GM12873 (cell line): ENCODE measurements around the gene PRMT7.

Experiments used
- TF ChIP-seq, protein P1 (sequence below): IDR thresholded peaks from 2 replicates; pipeline ENCODE4 v1.5.1; 2012; ENCODE audit warnings: low read depth, mild to moderate bottlenecking, moderate library complexity, low read length, control low read depth; ENCODE audit not compliant: insufficient read depth; ENCODE audit errors: missing control alignments

Gene PRMT7, protein sequence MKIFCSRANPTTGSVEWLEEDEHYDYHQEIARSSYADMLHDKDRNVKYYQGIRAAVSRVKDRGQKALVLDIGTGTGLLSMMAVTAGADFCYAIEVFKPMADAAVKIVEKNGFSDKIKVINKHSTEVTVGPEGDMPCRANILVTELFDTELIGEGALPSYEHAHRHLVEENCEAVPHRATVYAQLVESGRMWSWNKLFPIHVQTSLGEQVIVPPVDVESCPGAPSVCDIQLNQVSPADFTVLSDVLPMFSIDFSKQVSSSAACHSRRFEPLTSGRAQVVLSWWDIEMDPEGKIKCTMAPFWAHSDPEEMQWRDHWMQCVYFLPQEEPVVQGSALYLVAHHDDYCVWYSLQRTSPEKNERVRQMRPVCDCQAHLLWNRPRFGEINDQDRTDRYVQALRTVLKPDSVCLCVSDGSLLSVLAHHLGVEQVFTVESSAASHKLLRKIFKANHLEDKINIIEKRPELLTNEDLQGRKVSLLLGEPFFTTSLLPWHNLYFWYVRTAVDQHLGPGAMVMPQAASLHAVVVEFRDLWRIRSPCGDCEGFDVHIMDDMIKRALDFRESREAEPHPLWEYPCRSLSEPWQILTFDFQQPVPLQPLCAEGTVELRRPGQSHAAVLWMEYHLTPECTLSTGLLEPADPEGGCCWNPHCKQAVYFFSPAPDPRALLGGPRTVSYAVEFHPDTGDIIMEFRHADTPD

DNA sequence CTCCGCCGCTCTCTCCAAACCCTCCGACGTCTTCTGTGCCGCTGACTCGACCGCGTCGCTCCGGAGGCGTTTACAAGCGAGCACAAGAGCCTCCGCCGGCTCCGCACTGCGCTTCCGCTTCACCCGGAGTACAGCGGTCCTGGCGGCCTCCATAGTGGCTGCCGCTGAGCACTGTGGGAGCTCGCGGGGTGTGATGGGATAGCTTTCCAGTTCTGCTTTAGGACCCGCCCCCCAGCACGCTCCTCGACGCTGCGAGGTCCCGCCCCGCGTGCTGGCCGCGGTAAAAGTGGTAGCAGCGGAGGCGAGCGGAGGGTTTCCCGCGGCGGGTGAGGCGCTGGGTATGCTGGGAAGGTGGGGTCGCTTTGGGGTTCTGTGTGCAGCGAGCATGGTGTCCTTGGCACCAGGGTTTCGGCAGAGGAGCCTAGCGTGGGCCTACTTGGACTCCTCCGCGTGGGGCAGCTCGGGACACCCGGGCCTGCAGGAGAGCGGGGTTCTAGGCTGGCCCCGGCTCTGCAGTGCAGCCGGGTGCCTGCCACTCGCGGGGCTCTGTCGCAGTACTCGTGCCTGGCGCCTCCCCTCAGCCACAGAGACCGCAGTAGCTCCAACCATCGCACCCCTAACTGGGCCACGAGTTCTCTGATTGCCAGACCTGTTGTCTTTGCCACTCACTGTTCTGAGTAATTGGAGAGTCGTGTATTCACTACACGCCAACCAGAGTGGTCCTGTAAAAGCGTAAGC lies at the start of gene PRMT7, which contains the start of gene SLC7A6OS:
TSS of gene PRMT7 (plus strand) at position 246 of the 738 bp plus-strand sequence. CDS start 4,961 bp downstream, outside the sequence.
TSS of gene SLC7A6OS (minus strand) at position 173 of the 738 bp plus-strand sequence. CDS start at position 153, 20 bp downstream.
- TF ChIP-seq, protein P1, sequence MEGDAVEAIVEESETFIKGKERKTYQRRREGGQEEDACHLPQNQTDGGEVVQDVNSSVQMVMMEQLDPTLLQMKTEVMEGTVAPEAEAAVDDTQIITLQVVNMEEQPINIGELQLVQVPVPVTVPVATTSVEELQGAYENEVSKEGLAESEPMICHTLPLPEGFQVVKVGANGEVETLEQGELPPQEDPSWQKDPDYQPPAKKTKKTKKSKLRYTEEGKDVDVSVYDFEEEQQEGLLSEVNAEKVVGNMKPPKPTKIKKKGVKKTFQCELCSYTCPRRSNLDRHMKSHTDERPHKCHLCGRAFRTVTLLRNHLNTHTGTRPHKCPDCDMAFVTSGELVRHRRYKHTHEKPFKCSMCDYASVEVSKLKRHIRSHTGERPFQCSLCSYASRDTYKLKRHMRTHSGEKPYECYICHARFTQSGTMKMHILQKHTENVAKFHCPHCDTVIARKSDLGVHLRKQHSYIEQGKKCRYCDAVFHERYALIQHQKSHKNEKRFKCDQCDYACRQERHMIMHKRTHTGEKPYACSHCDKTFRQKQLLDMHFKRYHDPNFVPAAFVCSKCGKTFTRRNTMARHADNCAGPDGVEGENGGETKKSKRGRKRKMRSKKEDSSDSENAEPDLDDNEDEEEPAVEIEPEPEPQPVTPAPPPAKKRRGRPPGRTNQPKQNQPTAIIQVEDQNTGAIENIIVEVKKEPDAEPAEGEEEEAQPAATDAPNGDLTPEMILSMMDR = no peak

DNA sequence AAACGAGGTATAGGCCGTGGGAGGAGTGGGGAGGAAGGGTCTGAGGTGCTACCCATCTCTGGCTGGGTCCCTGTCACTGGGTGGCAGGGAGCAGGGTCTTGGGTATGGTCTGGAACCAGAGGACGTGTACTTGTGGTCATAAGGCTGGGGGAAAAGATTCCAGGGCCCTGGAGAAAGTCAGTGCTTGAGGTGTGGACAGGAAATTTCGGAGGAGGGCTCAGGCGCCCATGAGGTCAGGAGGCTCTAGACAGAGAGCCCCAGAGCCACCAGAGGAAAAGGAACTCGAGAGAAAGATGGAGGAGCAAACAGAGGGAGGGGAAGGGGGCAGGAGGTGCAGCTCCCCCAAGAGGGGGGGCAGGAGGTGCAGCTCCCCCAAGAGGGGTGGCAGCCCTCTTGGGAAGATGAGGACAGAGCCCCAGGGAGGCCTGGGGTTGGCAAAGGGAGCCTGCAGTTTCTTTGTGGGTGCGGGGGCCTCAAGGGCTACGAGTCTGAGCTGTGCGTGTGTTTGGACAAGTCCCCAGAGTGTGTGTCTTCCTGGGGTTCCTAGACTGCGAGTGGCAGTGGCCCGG lies 47.2 kb upstream of the PRMT7 start:
- TF ChIP-seq, protein P1 = no peak

DNA sequence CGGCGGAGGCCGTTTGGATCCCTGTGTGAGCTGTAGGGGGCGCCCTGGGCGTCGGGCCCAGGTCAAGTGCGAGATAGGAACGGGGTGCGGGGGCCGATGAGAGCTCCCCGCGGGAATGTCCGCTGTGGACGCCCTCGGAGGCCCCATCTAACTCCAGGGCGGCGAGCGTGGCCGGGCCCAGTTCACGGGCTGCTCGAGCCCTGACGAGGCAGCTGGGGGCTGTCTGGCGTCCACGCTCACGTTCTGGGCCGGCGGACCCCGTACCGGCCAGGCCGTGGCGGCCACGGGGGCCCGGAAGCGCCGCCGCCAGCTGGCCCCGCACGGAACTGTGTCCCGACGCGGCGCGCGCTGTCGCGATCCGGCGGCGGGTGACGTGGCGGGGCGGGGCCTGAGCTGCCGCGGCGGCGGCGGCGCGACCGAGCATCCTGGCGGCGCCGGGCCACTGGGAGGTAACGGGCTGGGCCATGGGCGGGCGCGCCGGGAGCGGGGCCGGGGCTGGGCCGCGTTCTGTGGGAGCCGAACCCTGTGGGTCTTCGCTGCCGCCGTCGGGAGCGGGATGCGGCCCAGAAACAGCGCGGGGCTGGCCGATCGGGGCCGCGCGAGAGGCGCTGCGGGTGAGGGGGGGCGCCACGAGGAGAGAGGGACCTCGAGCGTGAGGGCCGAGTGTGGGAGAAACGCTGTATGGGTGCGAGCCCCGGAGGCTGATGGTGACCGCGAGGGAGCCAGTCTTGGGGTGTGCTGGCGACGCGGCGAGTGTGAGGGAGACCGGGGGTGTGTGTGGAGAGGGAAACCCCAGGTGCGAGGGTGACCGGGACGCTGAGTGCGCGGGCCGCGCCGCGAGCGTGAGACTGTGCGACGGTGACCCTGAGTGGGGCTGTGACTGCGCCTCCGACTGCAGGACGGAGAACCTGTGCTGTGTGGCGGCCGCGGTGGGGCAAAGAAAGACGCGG lies 46.4 kb upstream of the PRMT7 start, which contains the start of gene SLC7A6:
TSS of gene SLC7A6 (plus strand) at position 399 of the 950 bp plus-strand sequence. CDS start 10,201 bp downstream, outside the sequence.
- TF ChIP-seq, protein P1 = peak; percentile 81

DNA sequence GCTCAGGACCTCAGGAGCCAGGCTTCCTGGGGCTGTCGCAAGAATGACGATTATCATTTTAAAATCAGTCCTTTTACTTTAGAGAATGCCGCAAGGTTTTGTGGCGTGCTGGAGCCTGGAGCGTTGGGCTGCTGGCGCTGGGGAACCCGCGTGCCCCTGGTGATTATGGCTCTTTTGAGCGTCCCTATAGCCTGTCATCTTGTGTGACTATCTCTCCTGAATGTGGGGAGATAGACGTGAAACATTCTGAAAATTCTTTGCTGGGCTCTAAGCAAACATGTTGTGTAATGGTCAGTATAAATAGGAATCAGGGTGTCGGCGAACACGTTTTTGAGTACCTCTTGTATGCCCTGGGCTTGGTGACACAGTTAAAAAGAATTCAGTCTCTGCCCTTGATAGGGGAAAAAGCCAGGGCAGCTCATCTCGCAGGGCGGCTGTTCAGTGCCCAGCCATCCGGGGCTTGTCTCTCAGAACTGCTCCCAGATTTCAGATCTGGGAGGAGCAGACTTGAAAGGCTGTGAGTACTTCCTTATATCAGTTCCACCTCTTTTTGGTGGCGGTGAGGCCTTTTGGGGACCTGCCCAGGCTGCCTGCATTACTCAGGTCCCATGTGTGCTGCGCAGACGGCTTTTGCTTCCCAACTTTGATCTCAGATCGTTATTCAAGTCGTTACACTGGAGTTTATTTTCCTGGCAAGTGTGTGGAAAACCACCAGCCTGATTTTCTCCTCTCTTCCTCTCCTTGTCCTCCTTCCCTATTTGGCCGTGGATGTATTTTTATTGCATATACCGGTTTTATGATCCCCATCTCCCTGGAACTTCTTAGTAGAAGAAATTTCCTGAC lies 45.5 kb upstream of the PRMT7 start:
- TF ChIP-seq, protein P1 = no peak

DNA sequence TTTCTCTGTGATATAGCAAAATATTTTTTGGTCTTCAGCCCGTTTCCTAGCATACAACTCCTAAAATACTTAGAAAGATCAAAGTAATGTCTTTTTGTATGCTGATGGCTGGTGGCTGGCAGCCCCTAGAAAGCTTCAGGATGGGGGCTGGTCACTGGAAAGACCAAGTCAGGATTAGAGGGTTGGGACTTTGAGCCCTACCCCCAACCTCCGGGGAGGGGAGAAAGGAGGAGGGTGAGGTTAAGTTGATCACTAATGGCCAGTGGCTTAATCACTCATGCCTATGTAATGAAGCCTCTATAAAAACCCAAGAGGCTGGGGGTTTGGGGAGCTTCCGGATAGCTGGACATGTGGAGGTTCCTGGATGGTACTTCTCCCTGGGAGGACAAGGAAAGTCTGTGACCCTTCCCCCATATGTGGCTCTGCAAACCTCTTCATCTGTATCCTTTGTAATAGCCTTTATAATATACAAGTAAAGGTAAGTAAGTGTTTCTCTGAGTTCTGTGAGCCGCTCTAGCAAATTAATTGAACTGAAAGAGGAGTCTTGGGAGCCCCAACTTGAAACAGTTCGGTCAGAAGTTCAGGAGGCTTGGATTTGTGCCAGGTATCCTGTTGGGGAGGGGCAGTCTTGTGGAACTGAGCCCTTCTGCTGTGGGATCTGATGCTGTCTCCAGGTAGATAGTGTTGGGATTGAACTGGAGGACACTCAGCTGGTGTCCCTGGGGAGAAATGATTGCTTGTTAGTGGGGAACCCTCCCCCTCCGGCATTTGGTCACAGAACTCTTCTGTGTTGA lies 43.0 kb upstream of the PRMT7 start:
- TF ChIP-seq, protein P1 = no peak
